Caco-2 (cell line): Measurements from ENCODE around the gene STK24. TPM values are rescaled to one million over a fixed set of nuclear protein-coding genes. Genes with fewer than 3 reads are reported as not detected.

Experiments used
- BruUV-seq: library from RNA; stranded (reverse); fragments of 400-500 nt; replicated peaks from 2 replicates; lab custom pipeline; 2021; lab: Mats Ljungman, UMichigan
- CTCF ChIA-PET: fragments of 300-600 bp; sonication (Branson Sonifier 250); formaldehyde crosslinking; loops from one replicate; lab custom pipeline; 2022; ENCODE audit warnings: antibody characterized with exemption; lab: Charles Lee
- POLR2A ChIA-PET: fragments of 300-600 bp; sonication (Branson Sonifier 250); formaldehyde crosslinking; loops from one replicate; lab custom pipeline; 2022; ENCODE audit warnings: antibody characterized with exemption; lab: Charles Lee
- DNase-seq, 2 experiments: peaks; one replicate each; pipeline versions ENCODE4 v3.0.0 to v3.0.0-alpha.2; 2020 to 2022
- H3K27me3 ChIP-seq: replicated peaks from 2 replicates; pipeline ENCODE4 v1.6.0; 2011; ENCODE audit warnings: low read length; ENCODE audit not compliant: control insufficient read depth, insufficient read depth
- H3K36me3 ChIP-seq: 2 replicates; pipeline ENCODE4 v1.5.1; 2011; ENCODE audit warnings: low read length; ENCODE audit not compliant: control insufficient read depth, insufficient read depth
- H3K4me1 ChIP-seq: fragments of 250-450 bp; sonication (Bioruptor Pico); 2 replicates; pipeline ENCODE4 v1.5.1; 2020; ENCODE audit warnings: mild to moderate bottlenecking
- H3K4me3 ChIP-seq: 2 replicates; pipeline ENCODE4 v1.5.1; 2011; ENCODE audit warnings: low read depth, mild to moderate bottlenecking, control low read depth, low read length
- H3K9me3 ChIP-seq: fragments of 250-450 bp; sonication (Bioruptor Pico); 2 replicates; pipeline ENCODE4 v1.5.1; 2020; ENCODE audit warnings: mild to moderate bottlenecking, moderate library complexity
- H3K27ac Mint-ChIP-seq: one replicate; pipeline ENCODE4 v1.8.0; 2022; ENCODE audit warnings: mixed read lengths; ENCODE audit not compliant: unreplicated experiment
- H3K27me3 Mint-ChIP-seq: one replicate; pipeline ENCODE4 v1.8.0; 2022; ENCODE audit warnings: mixed read lengths; ENCODE audit not compliant: insufficient read depth, unreplicated experiment
- H3K36me3 Mint-ChIP-seq: one replicate; pipeline ENCODE4 v1.8.0; 2022; ENCODE audit warnings: mild to moderate bottlenecking, mixed read lengths; ENCODE audit not compliant: insufficient read depth, unreplicated experiment
- H3K4me1 Mint-ChIP-seq: one replicate; pipeline ENCODE4 v1.8.0; 2022; ENCODE audit warnings: low read depth, mixed read lengths; ENCODE audit not compliant: unreplicated experiment
- H3K4me3 Mint-ChIP-seq: one replicate; pipeline ENCODE4 v1.8.0; 2022; ENCODE audit warnings: mild to moderate bottlenecking, moderate library complexity, mixed read lengths; ENCODE audit not compliant: unreplicated experiment
- H3K9me3 Mint-ChIP-seq: one replicate; pipeline ENCODE4 v1.8.0; 2022; ENCODE audit warnings: mixed read lengths; ENCODE audit not compliant: unreplicated experiment
- CTCF ChIP-seq, 2 experiments: fragments of 200-600 bp in 1 of 2; IDR thresholded peaks; 1 replicate in 1 of 2; 2 replicates in 1 of 2; pipeline versions ENCODE4 v1.5.1 to v1.8.0; 2011 to 2022; ENCODE audit warnings: antibody characterized with exemption in 1 of 2, control low read depth in 1 of 2, inconsistent platforms in 1 of 2, low read depth in 1 of 2, low read length in 1 of 2, mild to moderate bottlenecking in 1 of 2, moderate library complexity in 1 of 2; ENCODE audit not compliant: insufficient read depth in 1 of 2, severe bottlenecking in 1 of 2, unreplicated experiment in 1 of 2
- intact Hi-C: fragments of 100-400 bp; cut with micrococcal nuclease; formaldehyde crosslinking; loops from one replicate; pipeline ENCODE4 v1.10.0; 2022; ENCODE audit not compliant: unreplicated experiment
- total RNA-seq: library from RNA; stranded (reverse); gene quantifications from 2 replicates; pipeline ENCODE4 v1.2.3, GENCODE V29; 2022

Gene STK24
- total RNA-seq, 1 experiment from 2014 or later, result 253 TPM

- no peak overlapping the region for H3K4me3 ChIP-seq
- H3K9me3 ChIP-seq, result no peaks in the 10 kb centered on the region
- ChIA-PET CTCF (interaction anchor here (0.7 kb wide), 1 partner anchor 15 kb away, joined by 3 read pairs; no protein-coding TSS in a partner anchor), POLR2A (no interaction called here)
- BruUV-seq, result no TSS peak
- Mint-ChIP-seq H3K4me1 (peaks cover 42% of the 10 kb centered on the region), H3K4me3 (no peak overlapping the region), H3K27ac (peak overlapping the region; percentile 48), H3K27me3 (no peaks in the 10 kb centered on the region), H3K9me3 (no peaks in the 10 kb centered on the region), H3K36me3 (peaks cover 75% of the 10 kb centered on the region)
- peaks cover 32% of the 10 kb centered on the region for H3K4me1 ChIP-seq
- no peaks in the 10 kb centered on the region for H3K36me3 ChIP-seq
- no peak for TF ChIP-seq CTCF (IDR thresholded peaks at IDR 0.05; ENCODE audit: insufficient read depth in 1 of 2, low read depth in 1 of 2, low read length in 1 of 2, severe bottlenecking in 1 of 2, unreplicated experiment in 1 of 2)
- intact Hi-C loops, result no loop called here
- no peaks in the 10 kb centered on the region for H3K27me3 ChIP-seq
- DNase-seq, result no peak
Measured at GRCh38 chr13:98490195-98490836, 86.6 kb downstream of the STK24 start.

GRCh38 chr13:98489446-98490194 lies 87.3 kb downstream of the STK24 start:
- Mint-ChIP-seq H3K4me1 (peaks cover 49% of the 10 kb centered on the region), H3K27ac (no peak overlapping the region)

More at GRCh38 chr13:98489446-98490194, 87.3 kb downstream of the STK24 start:
- intact Hi-C loops, result loop anchor here (5.0 kb wide), 1 partner anchor 53 kb away; no protein-coding TSS in a partner anchor
- no peaks in the 10 kb centered on the region for H3K27me3 Mint-ChIP-seq
- no peak overlapping the region for H3K4me3 Mint-ChIP-seq
- H3K36me3 ChIP-seq, result no peaks in the 10 kb centered on the region
- H3K9me3 ChIP-seq, result no peaks in the 10 kb centered on the region
- ChIA-PET CTCF (no interaction called here), POLR2A (no interaction called here)
- no peak overlapping the region for H3K4me3 ChIP-seq
- H3K9me3 Mint-ChIP-seq, result no peaks in the 10 kb centered on the region
- no peaks in the 10 kb centered on the region for H3K27me3 ChIP-seq
- no peak for TF ChIP-seq CTCF (IDR thresholded peaks at IDR 0.05; ENCODE audit: insufficient read depth in 1 of 2, low read depth in 1 of 2, low read length in 1 of 2, severe bottlenecking in 1 of 2, unreplicated experiment in 1 of 2)
- no TSS peak for BruUV-seq
- no peak for DNase-seq
- peaks cover 75% of the 10 kb centered on the region for H3K36me3 Mint-ChIP-seq
- H3K4me1 ChIP-seq, result peaks cover 39% of the 10 kb centered on the region
